CD4-positive, alpha-beta T cell treated with Interleukin-6 for 4 hours (primary cell): ENCODE results near the gene POLL.
"Not testable (repeated sequence)": the region's sequence is repeated elsewhere in the genome, so short reads cannot be mapped to it uniquely, and the experiment has no call there.

Source experiments
- DNase-seq: peaks from one replicate; pipeline ENCODE4 v3.0.0-alpha.2; 2020; ENCODE audit warnings: mixed read lengths

The POLL gene

GRCh38 chr10:101587725-101588653 is at the start of gene POLL, which contains the start of gene DPCD:
POLL (minus strand) TSS chr10:101588257; CDS start chr10:101587360, 897 bp downstream.
DPCD (plus strand) TSS chr10:101588321; CDS start chr10:101588337, 16 bp downstream.
- DNase-seq, result peak; percentile 93

GRCh38 chr10:101633510-101633909 is 45.5 kb upstream of the POLL start:
- DNase-seq, result not testable (repeated sequence)

- DNase-seq, result no peak
Observed at GRCh38 chr10:101631821-101632475, 43.9 kb upstream of the POLL start.

GRCh38 chr10:101630633-101630920 is 42.5 kb upstream of the POLL start:
- no peak for DNase-seq

GRCh38 chr10:101629837-101630632 is 42.0 kb upstream of the POLL start:
- no peak for DNase-seq

GRCh38 chr10:101625821-101626412 is 37.9 kb upstream of the POLL start:
- no peak for DNase-seq

- no peak for DNase-seq
Observed at GRCh38 chr10:101624526-101625102, 36.6 kb upstream of the POLL start.

- no peak for DNase-seq
Observed at GRCh38 chr10:101623528-101623927, 35.5 kb upstream of the POLL start.

GRCh38 chr10:101619983-101620382 is 31.9 kb upstream of the POLL start:
- DNase-seq, result no peak

GRCh38 chr10:101618871-101619270 is 30.8 kb upstream of the POLL start:
- DNase-seq, result no peak

GRCh38 chr10:101617824-101618568 is 29.9 kb upstream of the POLL start:
- DNase-seq, result no peak

- no peak for DNase-seq
Observed at GRCh38 chr10:101617102-101617823, 29.2 kb upstream of the POLL start.

GRCh38 chr10:101616415-101617101 is 28.5 kb upstream of the POLL start:
- no peak for DNase-seq

- no peak for DNase-seq
Observed at GRCh38 chr10:101615525-101616116, 27.6 kb upstream of the POLL start.

GRCh38 chr10:101614663-101615524 is 26.8 kb upstream of the POLL start:
- DNase-seq, result no peak

- no peak for DNase-seq
Observed at GRCh38 chr10:101613646-101614045, 25.6 kb upstream of the POLL start.

- DNase-seq, result no peak
Observed at GRCh38 chr10:101612872-101613271, 24.8 kb upstream of the POLL start.

GRCh38 chr10:101612086-101612485 is 24.0 kb upstream of the POLL start:
- DNase-seq, result no peak
